Peyer's patch (tissue), 4 donors: ENCODE data around the gene JUNB.

ENCODE experiments used
- CTCF ChIP-seq, 6 experiments: fragments of 450-650 bp in 4 of 6; fragments of 200-600 bp in 2 of 6; sonication (generic) in 1 of 6; IDR thresholded peaks; one replicate each; pipeline ENCODE4 v1.5.1; 2017 to 2019; ENCODE audit warnings: antibody characterized with exemption in 6 of 6, mild to moderate bottlenecking in 3 of 6, moderate library complexity in 1 of 6
- POLR2A ChIP-seq, 2 donors: fragments of 450-650 bp; IDR thresholded peaks; one replicate each; pipeline ENCODE4 v1.5.1; 2017; ENCODE audit warnings: antibody characterized with exemption in 2 of 2, mild to moderate bottlenecking in 2 of 2, moderate library complexity in 2 of 2

DNA sequence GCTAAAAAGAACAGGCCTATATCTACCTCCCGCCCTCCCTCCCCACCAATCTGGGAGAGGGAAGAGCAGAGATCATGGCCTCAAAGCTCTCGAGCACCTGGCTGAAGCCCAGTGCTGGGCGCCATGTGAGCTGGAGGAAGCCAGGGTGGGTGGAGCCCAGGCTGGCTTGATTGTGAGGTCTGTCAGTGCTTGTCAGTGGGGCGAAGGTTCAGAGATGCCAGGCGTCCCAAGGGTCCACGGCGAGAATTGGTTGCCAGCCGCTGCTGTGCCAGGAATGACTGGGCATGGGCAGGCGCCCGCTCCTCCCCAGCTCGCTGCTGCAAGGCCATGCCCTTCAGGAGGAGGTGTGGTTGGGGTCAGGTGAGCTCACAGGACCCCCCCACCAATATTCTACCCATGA is 28.2 kb upstream of the JUNB start:
- no peak for TF ChIP-seq CTCF (IDR thresholded peaks at IDR 0.05)
- TF ChIP-seq POLR2A (IDR thresholded peaks at IDR 0.05) = no peak
